ENCODE results near the gene CNOT8. TPM values are rescaled to one million over a fixed set of nuclear protein-coding genes. Genes with fewer than 3 reads are reported as not detected.
A peak's percentile ranks its signal among the peaks of the same experiment; 100 is the strongest.
"Not testable (repeated sequence)": the region's sequence is repeated elsewhere in the genome, so short reads cannot be mapped to it uniquely, and the experiment has no call there.

The CNOT8 gene
- polyA plus RNA-seq (ENCODE audit: insufficient read length in 3 of 3): 10 to 100 TPM; 81.9 to 88.2 (median 82.6) TPM

DNA sequence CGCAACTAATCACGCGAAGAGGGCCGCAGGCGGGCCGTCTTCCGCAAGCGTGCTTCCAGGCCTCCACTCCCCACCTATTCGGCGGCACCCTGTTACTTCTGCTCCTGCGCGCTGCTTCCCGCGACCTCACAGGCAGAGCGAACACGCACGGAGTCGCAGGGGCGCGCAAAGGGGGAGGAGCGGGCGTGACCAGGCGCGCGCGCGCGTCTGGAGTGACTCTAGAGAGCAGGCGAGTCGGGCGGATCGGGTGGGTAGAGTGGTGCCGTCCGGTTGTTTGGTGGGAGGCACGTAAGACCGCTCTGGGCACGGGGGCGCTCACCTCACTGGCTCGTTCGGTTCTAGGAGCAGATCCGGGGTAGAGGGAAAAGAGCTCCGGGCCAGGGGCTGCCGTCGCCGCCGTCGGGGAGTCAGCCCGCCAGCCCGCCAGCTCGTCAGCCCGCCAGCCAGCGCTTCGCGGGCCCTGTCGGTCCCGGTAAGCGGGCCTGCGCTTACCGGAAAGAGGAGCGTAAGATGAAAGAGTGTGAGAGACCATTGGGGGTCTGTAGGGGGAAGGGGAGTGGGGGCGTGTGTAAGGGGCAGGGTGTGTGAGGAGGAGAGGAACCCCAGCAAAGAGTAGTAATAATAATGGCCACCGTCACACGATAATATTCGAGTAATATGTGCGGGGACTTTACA lies at the start of gene CNOT8:
TSS of gene CNOT8 (plus strand) at position 331 of the 675 bp plus-strand sequence. CDS start 4,652 bp downstream, outside the sequence.
- DNase-seq (ENCODE audit: low read depth in 3 of 3, low spot score in 2 of 3): peak; percentile 90 to 93 (median 92)

DNA sequence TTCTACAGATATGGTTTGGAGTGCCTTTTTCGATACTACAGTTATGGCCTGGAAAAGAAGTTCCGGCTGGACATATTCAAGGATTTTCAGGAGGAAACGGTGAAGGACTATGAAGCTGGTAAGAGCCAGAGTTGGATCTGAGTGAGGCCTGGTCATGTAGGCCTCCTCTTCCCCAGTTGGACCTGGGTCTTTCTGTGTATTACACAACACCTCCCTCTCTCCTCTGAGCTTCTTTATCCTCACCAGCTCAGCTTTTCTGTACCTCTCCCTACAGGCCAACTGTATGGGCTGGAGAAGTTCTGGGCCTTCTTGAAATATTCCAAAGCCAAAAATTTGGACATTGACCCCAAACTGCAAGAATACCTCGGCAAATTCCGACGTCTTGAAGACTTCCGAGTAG lies 47.2 kb upstream of the CNOT8 start:
- DNase-seq (ENCODE audit: low read depth in 3 of 3, low spot score in 2 of 3): no peak

DNA sequence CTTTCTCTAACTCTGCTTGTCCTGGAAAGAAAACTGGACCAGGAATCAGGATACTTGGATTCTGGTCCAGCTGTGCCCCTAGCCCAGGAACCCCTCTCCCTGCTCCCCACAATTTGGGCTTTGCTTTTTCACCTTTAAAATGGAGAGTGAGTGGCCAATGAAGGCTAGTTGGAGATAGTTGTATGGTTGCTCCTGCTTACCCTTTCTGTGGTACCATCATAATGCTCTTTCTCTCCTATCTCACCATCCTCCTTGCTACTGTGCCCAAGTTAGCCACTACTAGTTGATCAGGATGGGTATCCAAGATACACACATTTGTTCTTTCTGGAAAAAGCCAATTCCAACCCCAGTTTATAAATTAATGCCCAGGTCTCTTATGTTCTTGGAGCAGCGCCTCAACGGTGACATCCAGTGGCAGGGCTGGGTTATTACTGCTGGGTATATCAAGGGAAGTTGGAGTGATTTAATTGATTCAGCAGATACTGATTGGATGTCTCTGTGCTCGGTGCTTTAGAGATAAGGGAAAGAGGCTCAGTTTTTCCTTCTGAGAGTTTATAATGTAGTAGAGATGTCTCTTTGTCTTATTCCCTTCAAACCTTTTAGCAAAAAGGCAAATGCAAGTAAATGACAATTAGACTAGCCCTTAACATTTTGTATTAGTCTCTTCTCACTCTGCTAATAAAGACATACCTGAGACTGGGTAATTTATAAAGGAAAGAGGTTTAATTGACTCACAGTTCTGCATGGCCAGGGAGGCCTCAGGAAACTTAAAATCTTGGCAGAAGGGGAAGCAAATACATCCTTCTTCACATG lies 46.6 kb upstream of the CNOT8 start:
- DNase-seq (ENCODE audit: low read depth in 3 of 3, low spot score in 2 of 3): peak; percentile 23 to 30 (median 27)

DNA sequence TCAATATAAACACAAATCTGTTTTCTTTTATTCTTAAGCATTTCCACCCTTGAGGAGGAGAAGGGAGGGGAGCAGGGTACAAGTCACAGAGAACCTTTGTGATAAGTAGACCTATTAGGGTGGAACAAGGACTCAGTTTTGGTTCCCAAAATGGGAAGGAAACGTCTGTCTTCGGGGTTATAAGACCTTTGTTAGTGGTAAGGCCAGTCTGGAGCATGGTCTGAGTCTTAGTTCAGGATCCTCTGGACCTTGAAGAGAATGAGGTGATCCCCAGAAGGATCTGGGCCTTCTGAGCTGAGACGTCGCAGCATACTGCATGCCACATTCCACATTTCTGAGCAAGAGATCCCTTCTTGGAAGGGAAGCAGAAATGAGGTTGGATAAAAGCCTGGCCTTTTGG lies 45.3 kb upstream of the CNOT8 start:
- DNase-seq (ENCODE audit: low read depth in 3 of 3, low spot score in 2 of 3): no peak

DNA sequence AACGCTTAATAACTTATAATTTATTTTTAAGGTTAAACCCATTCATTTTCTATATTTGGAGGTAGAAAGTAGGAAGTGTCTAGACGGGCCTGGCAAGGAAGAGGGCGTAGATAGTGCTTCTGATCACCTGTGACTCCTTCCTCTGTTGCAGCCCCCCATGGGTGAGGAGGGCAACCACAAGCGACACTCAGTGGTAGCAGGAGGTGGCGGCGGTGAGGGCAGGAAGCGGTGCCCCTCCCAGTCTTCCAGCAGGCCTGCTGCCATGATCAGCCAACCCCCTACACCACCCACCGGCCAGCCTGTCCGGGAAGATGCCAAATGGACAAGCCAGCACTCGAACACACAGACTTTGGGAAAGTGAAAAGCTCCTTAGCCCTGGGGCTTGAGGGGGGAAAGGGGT lies 44.7 kb upstream of the CNOT8 start:
- no peak for DNase-seq (ENCODE audit: low read depth in 3 of 3, low spot score in 2 of 3)

DNA sequence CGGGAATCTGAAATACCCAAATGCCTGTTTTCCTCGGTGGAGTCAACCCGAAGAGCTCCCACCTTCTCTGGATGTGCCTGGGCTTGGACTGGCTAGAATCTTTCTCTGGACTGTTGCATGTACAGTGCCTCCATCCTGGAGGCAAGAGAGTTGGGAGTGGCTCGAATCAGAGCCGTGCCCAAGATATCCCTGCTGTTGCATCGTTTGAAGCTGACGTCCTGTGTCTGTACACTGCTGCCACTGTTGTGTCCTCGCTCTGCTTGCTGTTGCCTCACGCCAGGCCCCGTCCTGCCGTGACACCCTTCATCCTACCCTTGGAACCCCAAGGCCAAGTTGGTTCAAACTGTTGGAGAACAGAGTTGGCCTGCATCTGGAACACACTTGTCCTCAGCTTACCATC lies 43.4 kb upstream of the CNOT8 start:
- no peak for DNase-seq (ENCODE audit: low read depth in 3 of 3, low spot score in 2 of 3)

DNA sequence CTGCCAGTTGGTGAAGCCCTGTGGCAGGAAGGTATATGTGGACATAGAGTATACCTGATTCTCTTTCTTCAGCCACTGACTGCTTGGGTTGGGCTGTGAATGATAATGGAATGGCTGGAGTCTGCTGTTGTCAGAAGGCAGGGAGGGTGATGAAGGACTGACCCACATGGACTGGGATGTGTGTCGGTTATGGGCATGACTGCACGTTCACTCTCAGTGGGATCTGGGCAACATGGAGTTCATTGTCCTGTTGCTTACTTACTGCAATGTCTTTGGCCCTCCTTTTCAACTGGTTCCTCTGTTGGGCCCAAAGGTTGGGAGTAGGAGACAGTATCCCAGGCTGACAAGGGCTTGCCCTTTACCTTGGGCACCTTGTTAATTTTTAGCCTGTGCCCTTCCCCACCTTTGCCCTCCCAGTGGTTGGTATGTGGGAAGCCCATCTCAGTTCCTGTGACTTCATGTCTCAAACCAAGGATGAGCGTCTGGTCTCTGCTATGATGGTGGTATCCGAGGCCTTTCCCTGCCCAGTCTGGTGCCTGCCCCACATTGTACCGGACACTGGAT lies 42.7 kb upstream of the CNOT8 start:
- DNase-seq (ENCODE audit: low read depth in 3 of 3, low spot score in 2 of 3): no peak

DNA sequence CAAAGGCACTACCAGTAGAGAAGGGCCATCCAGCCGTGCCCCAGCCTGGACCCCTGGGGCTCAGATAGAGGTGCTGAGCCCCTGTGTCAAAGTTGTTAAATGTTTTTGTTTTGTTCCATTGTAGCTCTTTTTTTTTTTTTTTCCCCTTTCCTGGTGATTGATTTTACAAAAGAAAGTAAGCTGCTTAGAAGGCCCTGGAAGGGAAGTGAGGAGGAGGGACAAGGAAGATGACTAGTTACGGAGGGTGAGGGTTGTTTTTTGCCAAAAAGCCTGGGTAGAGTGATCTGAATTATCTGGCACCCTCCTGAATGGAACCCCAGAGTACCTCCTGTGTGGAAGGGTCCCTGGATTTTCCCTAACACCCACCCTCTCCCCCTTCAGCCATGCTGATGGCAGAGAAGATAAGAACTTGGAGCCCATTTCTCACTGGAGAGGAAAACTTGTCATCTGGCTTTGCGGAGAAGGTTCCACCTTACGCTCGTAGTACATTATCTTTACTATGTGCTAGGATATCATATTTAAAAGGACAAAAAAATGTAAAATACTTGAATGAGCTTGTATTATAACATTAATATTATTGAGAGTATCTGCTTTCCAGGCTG lies 41.4 kb upstream of the CNOT8 start:
- DNase-seq (ENCODE audit: low read depth in 3 of 3, low spot score in 2 of 3): no peak

DNA sequence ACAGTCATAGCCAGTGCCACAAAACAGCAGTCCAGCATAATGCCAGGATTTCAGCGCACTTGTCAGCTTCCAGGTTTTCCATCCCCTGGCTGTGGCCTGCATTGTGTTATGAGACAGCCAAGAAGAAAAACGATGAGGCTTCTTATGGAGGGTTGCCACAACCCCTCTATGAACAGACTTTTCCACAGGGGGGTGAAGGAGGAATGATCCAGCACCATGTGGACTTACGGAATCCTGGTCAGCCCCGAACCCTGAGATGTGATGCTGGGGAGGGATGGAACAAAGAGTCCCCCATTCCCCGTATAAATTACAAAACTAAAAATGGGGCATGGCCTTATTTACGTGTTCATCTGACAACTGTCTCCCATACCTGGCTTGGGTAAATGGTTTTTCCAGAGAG lies 40.6 kb upstream of the CNOT8 start:
- no peak for DNase-seq (ENCODE audit: low read depth in 3 of 3, low spot score in 2 of 3)

DNA sequence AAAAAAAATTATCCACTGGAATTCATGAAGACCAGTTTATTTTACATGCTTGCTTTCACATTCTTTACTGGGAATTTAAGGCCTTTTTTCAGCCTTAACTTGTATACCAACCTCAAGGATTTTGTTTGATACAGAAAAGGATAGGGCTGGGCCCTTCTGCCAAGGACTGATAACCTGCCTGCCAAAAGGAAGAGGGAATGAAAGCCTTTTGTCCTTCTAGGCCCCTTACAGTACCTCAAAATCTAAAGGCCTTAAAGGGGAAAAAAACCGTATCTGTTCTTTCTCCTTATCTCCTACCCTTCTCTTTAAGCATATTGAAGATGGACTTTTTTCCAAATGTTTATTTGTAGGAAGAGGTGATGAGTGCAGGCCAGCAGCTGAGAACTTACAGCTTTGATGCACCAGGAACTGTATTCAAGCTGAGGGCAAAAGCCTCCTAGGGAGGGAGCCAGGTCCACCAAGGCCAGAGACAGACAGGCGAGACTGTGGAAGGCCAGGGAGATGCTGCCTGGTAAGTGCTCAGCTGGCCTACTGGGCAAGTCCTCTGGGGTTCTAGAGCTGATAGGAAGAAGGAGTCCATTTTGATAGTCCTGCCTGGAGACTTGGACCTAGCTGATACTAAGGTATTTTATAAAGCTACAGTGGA lies 39.8 kb upstream of the CNOT8 start:
- DNase-seq (ENCODE audit: low read depth in 3 of 3, low spot score in 2 of 3): no peak

DNA sequence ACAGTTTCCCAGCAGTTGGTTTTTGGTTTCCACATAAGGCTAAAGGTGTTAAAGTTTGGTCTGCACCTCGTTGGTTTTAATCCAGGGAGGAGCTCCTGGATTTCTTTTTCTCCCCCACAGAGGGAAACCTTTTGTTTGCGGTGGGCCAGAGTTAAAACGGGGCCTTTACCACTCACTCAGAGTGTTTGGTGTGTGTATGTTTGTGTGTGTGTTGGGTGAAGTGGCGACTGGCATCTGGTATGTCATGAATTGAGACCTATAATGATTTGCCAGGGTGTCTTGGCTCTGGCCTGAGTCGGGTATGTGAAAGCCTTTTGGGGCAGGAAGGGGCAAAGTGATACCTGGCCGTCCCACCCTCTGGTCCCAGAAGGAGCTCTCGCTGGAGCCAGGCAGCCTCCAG lies 38.9 kb upstream of the CNOT8 start:
- DNase-seq (ENCODE audit: low read depth in 3 of 3, low spot score in 2 of 3): no peak

DNA sequence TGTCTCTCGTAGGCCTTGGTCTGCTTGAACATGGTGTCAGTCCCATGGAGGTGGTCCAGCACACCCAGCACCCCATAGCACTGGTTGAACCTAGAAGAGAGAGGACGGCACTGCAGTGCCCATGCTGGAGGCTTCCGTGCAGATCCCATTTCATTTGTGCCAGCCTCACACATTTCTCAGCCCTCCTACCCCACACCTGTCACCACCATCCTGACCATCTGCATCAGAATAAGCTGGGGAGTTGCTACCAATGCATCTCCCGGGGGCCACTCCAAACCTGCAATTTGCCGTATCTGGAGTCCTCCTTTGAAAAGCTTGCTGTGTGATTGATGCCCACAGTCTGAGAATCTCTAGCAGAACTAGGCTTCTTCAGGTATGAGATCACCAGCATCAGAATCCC lies 38.0 kb upstream of the CNOT8 start:
- DNase-seq (ENCODE audit: low read depth in 3 of 3, low spot score in 2 of 3): no peak

DNA sequence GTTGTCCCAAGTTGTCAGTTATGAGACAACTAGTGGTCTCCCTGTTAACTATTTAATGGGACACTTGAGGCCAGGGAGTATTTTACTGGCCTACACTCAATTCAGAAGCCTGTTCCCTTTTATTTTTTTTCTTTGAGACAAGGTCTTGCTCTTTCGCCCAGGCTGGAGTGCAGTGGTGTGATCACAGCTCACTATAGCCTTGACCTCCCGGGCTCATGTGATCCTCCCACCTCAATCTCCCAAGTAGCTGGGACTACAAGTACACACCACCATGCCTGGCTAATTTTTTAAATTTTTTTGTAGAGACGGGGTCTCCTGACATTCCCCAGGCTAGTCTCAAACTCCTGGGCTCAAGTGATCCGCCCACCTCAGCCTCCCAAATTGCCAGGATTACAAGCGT lies 35.5 kb upstream of the CNOT8 start:
- not testable (repeated sequence) for DNase-seq (ENCODE audit: low read depth in 3 of 3, low spot score in 2 of 3)

DNA sequence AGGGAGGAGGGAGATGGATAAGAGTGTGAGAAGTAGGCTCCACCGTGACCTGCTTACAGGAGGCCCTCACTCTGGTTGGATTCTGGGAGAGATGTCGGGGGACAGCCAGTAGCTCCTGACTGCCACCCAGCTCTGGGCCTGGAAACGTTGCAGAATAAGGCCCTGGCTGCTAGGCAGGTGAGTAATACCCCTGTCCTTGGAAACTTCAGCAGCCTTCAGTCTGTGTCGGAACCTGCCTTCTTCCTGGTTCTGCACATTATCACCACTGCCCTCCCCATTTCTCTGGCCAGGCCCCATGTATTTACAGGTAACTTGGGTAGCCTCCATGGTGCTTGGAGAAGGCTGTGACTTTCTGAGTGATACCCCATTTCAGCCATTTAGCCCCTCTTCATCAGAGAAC lies 34.8 kb upstream of the CNOT8 start:
- DNase-seq (ENCODE audit: low read depth in 3 of 3, low spot score in 2 of 3): no peak

DNA sequence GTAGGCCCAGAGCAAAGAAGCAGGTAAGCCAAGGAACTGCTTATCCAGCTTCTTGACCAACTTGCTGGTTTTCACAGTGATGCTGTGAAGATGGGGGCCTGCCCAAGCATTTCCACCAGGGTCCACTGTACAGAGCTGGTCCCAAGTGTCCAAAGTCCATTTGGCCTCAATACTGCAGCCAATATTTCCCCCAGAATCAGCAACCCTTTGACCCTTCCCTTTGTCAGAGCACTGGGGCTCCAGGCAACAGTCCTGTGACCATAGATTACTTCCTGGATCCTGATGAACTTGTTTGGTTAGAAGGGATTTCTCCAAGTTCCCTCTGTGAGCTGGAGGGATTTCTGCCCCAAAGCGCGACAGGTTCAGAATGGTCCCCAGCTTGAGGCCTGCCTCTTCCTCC lies 34.4 kb upstream of the CNOT8 start:
- DNase-seq (ENCODE audit: low read depth in 3 of 3, low spot score in 2 of 3): no peak

DNA sequence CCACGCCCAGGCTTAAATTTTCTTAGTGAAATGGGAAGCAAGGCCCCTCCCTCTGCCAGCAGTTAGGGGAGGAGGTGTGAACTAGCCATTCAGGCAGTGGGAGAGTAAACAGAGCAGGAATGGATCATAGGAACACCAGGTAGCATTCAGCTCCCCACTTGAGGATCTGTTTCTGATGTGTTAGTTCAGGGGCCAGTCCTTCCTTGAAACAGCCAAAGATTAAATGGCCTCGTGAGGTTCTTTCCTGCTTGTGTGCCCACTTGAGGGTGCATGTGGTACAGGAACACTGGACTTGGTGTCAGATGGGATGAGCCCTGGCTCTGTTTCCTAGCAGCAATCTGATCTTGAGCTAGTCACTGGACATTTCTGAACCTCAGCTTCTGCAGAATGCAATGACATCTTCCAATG lies 29.2 kb upstream of the CNOT8 start:
- DNase-seq (ENCODE audit: low read depth in 3 of 3, low spot score in 2 of 3): no peak

DNA sequence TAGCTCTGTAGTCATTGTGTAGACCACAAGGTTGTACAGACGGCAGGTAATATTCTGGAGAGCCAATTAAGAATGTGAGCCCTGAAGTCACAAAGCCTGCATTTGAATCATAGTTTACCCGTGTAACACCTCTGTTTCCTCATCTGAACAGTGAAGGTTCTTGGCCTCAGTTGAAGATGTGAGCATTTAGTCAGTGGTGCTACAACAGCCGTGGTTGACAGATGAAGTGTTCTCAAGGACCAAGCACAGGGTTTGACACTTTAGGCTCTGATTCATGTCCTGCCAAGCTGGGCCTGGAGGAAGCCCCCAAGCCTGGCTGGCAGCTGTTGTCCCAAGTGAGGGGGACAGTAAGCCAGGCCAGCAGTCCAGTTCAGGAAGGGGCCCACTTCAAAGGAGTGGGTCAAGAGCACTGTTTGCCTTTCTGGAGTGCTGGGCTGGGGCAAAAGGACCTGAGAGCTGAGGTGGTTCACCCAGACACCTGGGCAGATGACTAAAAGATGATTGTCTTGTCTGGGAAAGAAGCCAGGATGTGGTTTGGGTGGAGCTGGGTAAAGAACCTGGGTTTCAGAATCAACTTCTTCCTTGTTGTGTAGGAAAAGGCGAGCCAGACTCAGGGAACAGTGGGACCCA lies 28.7 kb upstream of the CNOT8 start:
- DNase-seq (ENCODE audit: low read depth in 3 of 3, low spot score in 2 of 3): no peak

DNA sequence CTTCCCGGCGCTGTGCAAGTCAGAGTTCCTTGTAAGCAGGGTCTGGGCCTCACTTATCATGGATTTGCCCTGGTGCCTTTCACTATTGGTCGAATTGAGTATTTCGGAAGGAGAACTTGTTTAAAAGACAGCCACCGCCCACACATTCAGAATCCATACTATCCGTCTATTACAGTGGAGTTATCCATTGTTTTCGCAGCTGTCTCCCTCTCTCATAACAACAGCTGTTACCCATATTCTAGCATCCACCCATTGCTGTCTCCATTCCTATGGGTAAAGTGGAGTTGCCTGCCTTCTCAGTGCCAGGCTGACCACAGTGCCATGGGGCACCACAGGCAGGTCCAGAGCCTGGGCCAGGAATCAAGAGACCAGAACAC lies 28.2 kb upstream of the CNOT8 start:
- DNase-seq (ENCODE audit: low read depth in 3 of 3, low spot score in 2 of 3): no peak

DNA sequence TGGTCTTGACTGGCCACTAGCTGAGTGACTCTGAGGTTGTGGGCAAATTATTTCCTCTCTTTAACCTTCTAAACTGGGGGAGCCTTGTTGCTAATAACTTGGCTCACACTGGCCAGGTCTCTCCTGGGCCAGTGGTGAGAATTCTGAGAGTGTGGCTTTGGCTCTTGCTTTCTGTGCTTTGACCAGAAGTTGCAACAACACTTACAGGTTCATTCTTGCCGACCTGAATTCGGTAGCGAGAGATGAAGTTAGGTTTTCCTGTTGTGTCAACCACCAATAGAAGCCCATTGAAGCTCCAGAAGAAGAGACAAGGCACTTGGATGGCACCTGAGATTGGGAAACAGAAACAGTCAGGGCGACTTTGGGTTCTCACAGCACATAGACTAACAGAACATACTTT lies 27.8 kb upstream of the CNOT8 start:
- DNase-seq (ENCODE audit: low read depth in 3 of 3, low spot score in 2 of 3): no peak

DNA sequence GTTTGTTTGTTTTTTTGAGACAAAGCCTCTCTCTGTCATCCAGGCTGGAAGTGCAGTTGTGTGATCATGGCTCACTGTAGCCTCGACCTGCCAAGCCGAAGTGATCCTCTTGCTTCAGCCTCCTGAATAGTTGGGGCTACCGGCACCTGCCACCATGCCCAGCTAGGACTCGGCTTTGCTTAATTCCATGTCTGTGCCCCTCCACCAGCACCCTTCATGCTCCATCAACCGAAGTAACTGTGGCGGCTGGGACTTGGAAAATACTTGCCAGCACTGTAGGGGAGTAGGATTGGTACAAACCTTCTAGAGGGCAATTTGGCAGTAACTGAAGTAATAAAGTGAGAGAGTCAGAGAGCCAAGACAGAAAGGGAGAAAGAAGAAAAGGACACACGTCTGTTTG lies 27.0 kb upstream of the CNOT8 start:
- no peak for DNase-seq (ENCODE audit: low read depth in 3 of 3, low spot score in 2 of 3)

DNA sequence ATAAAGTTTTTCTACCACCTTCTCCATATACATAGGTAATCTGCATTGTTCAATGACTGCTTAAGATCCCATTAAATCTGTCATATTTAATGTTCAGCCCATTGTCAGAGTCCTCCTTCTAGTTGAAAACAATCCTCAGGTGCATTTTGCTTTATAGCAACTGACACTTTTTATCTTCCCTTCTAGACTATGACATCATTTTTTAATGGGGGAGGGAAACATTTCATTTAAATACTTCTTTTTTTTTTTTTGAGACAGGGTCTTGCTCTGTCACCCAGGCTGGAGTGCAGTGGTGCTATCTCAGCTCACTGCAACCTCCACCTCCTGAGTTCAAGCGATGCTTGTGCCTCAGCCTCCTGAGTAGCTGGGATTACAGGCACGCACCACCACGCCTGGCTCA lies 25.6 kb upstream of the CNOT8 start:
- DNase-seq (ENCODE audit: low read depth in 3 of 3, low spot score in 2 of 3): not testable (repeated sequence)

Measured in right renal cortex interstitium (tissue), 3 donors.